PC-3 (cell line): ENCODE results near the gene AFG1L.

Experiments used
- EZH2 ChIP-seq: fragments of 300-600 bp; sonication (generic); IDR thresholded peaks from one replicate; pipeline ENCODE4 v1.6.1; 2017; ENCODE audit warnings: antibody characterized with exemption, mild to moderate bottlenecking, low read length; ENCODE audit not compliant: unreplicated experiment
- TF ChIP-seq, protein P1 (sequence below): fragments of 300-600 bp; sonication (generic); conservative IDR thresholded peaks from 2 replicates; pipeline ENCODE4 v1.5.1; 2017; ENCODE audit warnings: antibody characterized with exemption, low read depth, mild to moderate bottlenecking, low read length

DNA sequence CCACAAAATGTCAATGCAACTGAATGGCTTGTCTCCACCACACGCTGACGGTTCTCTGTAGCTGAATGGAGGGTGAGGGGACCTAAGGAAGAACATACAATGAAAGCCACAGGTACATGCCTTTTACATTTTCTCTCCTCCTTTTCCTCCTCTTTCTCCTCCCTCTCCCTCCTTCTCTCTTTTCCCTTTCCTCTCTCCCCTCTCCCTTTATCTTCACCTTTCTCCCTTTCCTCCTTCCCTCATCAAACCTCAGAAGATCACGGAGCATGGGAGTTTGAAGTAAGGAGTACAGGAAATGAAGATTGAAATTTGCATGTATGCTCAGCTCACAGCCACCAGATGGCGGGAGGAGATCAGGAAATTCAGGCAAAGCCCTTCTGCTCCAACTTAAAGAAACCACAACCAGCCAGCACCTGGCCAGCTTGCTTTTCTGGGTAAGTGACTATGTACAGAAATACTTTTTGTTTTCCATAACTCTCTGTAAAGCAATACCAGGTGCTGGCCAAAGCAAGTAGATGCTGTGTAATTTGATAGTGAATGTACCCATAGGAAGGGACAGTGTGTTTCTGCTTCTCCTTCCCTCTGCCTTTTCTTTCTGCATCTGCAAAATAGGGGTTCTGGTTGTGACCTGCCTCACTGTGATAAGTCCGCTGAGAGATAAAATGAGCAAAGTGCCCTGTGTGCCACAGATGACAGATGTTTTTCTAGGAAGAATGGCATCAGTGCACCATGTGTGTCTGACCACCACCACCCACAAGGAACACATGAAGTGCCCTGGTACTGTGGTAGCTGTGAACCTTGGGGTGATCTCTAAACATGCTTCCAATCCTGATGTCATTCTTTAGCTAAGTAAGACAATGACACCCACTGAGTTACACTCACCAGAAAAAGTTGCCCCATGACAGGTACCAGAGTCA lies 247.2 kb downstream of the AFG1L start:
- TF ChIP-seq, protein P1, sequence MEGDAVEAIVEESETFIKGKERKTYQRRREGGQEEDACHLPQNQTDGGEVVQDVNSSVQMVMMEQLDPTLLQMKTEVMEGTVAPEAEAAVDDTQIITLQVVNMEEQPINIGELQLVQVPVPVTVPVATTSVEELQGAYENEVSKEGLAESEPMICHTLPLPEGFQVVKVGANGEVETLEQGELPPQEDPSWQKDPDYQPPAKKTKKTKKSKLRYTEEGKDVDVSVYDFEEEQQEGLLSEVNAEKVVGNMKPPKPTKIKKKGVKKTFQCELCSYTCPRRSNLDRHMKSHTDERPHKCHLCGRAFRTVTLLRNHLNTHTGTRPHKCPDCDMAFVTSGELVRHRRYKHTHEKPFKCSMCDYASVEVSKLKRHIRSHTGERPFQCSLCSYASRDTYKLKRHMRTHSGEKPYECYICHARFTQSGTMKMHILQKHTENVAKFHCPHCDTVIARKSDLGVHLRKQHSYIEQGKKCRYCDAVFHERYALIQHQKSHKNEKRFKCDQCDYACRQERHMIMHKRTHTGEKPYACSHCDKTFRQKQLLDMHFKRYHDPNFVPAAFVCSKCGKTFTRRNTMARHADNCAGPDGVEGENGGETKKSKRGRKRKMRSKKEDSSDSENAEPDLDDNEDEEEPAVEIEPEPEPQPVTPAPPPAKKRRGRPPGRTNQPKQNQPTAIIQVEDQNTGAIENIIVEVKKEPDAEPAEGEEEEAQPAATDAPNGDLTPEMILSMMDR = peak; percentile 85
- TF ChIP-seq EZH2 = no peak
